ENCODE measurements around the gene MFSD6L.

Gene MFSD6L

GRCh38 chr17:8794636-8795035 is 4.5 kb downstream of the MFSD6L start:
- no peak overlapping the region for H3K4me3 ChIP-seq (ENCODE audit: low read depth, low read length)

GRCh38 chr17:8793649-8794048 is 5.5 kb downstream of the MFSD6L start:
- no peak overlapping the region for H3K4me3 ChIP-seq (ENCODE audit: low read depth, low read length)

- no peak overlapping the region for H3K4me3 ChIP-seq (ENCODE audit: low read depth, low read length)
These were observed 6.5 kb downstream of the MFSD6L start for GRCh38 chr17:8792646-8793045.

- H3K4me3 ChIP-seq (ENCODE audit: low read depth, low read length) = no peak overlapping the region
These were observed 7.3 kb downstream of the MFSD6L start for GRCh38 chr17:8791910-8792270.

GRCh38 chr17:8791248-8791909 is 7.8 kb downstream of the MFSD6L start:
- no peak overlapping the region for H3K4me3 ChIP-seq (ENCODE audit: low read depth, low read length)

- H3K4me3 ChIP-seq (ENCODE audit: low read depth, low read length) = no peak overlapping the region
These were observed 9.4 kb downstream of the MFSD6L start for GRCh38 chr17:8789743-8790142.

GRCh38 chr17:8788998-8789397 is 10.2 kb downstream of the MFSD6L start:
- H3K4me3 ChIP-seq (ENCODE audit: low read depth, low read length) = no peak overlapping the region

- no peak overlapping the region for H3K4me3 ChIP-seq (ENCODE audit: low read depth, low read length)
These were observed 13.4 kb downstream of the MFSD6L start for GRCh38 chr17:8785547-8786413.

GRCh38 chr17:8782176-8782575 is 17.0 kb downstream of the MFSD6L start:
- H3K4me3 ChIP-seq (ENCODE audit: low read depth, low read length) = no peak overlapping the region

- no peak overlapping the region for H3K4me3 ChIP-seq (ENCODE audit: low read depth, low read length)
These were observed 17.4 kb downstream of the MFSD6L start for GRCh38 chr17:8781776-8782175.

GRCh38 chr17:8776881-8777280 is 22.3 kb downstream of the MFSD6L start:
- H3K4me3 ChIP-seq (ENCODE audit: low read depth, low read length) = no peak overlapping the region

GRCh38 chr17:8776248-8776647 is 22.9 kb downstream of the MFSD6L start:
- H3K4me3 ChIP-seq (ENCODE audit: low read depth, low read length) = no peak overlapping the region

GRCh38 chr17:8766731-8767130 is 32.4 kb downstream of the MFSD6L start:
- H3K4me3 ChIP-seq (ENCODE audit: low read depth, low read length) = no peak overlapping the region

GRCh38 chr17:8762012-8762411 is 37.2 kb downstream of the MFSD6L start:
- H3K4me3 ChIP-seq (ENCODE audit: low read depth, low read length) = no peak overlapping the region

GRCh38 chr17:8758137-8758596 is 41.0 kb downstream of the MFSD6L start, which contains the start of gene SPDYE4:
SPDYE4 (minus strand) TSS chr17:8758546; CDS start chr17:8758382, 164 bp downstream.
- no peak within 1 kb of the TSS for H3K4me3 ChIP-seq (ENCODE audit: low read depth, low read length)

GRCh38 chr17:8757189-8757588 is 42.0 kb downstream of the MFSD6L start:
- H3K4me3 ChIP-seq (ENCODE audit: low read depth, low read length) = no peak overlapping the region

GRCh38 chr17:8755590-8756255 is 43.4 kb downstream of the MFSD6L start:
- no peak overlapping the region for H3K4me3 ChIP-seq (ENCODE audit: low read depth, low read length)

GRCh38 chr17:8754890-8755289 is 44.3 kb downstream of the MFSD6L start:
- H3K4me3 ChIP-seq (ENCODE audit: low read depth, low read length) = no peak overlapping the region

- no peak overlapping the region for H3K4me3 ChIP-seq (ENCODE audit: low read depth, low read length)
These were observed 45.2 kb downstream of the MFSD6L start for GRCh38 chr17:8753976-8754440.

GRCh38 chr17:8753136-8753975 is 45.8 kb downstream of the MFSD6L start:
- no peak overlapping the region for H3K4me3 ChIP-seq (ENCODE audit: low read depth, low read length)

GRCh38 chr17:8749616-8750015 is 49.5 kb downstream of the MFSD6L start:
- H3K4me3 ChIP-seq (ENCODE audit: low read depth, low read length) = no peak overlapping the region
